HG03280 (cell line): ENCODE results near the gene CSPG4.
A peak's percentile ranks its signal among the peaks of the same experiment; 100 is the strongest.
"Not testable (repeated sequence)": the region's sequence is repeated elsewhere in the genome, so short reads cannot be mapped to it uniquely, and the experiment has no call there.

Source experiments
- ATAC-seq: cut with Tn5 transposase; IDR thresholded peaks from one replicate; pipeline ENCODE4 v1.9.1; 2021; ENCODE audit warnings: mild to moderate bottlenecking, moderate library complexity; ENCODE audit not compliant: unreplicated experiment

Gene CSPG4

DNA sequence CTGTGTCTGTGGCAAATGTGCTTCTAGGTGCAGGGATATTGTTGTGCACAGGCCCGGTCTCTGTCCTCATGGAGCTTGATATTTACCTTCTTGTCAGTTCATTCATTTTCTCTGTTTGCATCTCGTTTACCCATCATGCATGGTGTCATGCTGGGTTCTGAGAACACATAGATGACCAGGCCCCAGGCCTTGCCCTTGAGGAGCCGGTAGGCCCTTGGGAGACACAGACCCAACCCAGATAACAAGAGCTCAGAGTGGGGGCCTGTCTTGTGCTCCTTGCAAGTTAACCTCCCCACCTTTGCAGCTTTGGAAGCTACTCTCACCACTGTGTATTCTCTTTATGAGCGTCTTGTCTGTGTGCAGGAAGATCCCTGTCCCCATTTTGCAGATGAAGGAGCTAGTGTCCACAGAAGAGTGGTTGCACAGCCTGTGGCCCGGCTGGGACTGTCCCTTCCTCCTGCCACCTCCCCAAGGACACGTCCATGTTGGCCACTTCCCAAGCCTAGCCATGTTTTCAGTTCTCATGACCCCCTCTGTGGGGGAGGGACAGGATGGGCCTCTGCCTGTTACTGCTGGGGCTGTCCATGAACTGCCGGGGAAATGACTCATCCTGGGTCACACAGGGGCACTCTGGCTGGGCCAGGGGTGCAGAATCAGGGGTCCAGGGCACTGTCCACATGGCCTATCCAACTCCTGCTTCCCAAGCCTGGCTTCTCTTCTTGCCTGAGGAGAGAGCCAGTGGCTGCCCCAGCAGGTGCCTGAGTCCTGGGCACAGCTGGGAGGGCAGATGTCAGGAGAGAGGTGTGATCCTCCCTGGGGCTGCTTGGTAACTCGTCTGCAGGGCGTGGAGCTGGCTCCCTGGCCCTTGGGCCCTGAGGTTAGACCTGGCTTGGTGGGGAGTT is 61.5 kb downstream of the CSPG4 start:
- ATAC-seq, result no peak

DNA sequence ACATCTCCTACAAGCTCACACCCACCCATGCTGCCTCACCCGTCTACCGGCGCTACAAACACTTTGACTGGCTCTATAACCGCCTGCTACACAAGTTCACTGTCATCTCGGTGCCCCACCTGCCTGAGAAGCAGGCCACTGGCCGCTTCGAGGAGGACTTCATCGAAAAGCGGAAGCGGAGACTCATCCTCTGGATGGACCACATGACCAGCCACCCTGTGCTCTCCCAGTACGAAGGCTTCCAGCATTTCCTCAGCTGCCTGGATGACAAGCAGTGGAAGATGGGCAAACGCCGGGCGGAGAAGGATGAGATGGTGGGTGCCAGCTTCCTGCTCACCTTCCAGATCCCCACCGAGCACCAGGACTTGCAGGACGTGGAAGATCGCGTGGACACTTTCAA is 62.8 kb downstream of the CSPG4 start:
- ATAC-seq, result no peak

GRCh38 chr15:75649045-75649761 is 63.4 kb downstream of the CSPG4 start:
- no peak for ATAC-seq

- no peak for ATAC-seq
Measured at GRCh38 chr15:75648156-75649000, 64.3 kb downstream of the CSPG4 start.

GRCh38 chr15:75647370-75648155 is 65.1 kb downstream of the CSPG4 start, which contains the start of gene SNX33:
Gene SNX33 (plus strand): TSS chr15:75647912. CDS start chr15:75649103, 1,191 bp downstream.
- no peak for ATAC-seq

DNA sequence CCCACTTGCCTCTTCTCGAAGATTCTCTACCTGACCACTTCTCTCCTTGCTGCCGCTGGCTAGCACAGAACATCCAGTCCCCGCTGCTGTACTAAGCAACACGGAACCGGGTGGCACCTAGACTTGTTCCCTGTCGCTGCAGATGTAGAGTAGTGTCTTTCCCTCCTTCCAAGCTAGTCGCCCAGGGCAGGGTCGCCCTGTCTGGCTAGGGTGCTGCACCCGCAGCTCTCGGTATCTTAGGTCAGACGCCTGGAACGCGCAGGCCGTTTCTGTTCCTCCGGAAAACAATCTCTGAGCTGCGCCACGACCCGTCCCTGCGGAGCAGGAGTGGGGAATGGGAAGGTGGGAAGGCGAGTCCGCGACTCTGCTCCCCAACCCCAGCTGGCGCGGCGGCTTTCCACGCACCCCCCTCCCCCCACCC is 65.7 kb downstream of the CSPG4 start:
- ATAC-seq, result no peak

GRCh38 chr15:75646112-75646943 is 66.3 kb downstream of the CSPG4 start:
- no peak for ATAC-seq

- no peak for ATAC-seq
Measured at GRCh38 chr15:75644376-75644775, 68.3 kb downstream of the CSPG4 start.

DNA sequence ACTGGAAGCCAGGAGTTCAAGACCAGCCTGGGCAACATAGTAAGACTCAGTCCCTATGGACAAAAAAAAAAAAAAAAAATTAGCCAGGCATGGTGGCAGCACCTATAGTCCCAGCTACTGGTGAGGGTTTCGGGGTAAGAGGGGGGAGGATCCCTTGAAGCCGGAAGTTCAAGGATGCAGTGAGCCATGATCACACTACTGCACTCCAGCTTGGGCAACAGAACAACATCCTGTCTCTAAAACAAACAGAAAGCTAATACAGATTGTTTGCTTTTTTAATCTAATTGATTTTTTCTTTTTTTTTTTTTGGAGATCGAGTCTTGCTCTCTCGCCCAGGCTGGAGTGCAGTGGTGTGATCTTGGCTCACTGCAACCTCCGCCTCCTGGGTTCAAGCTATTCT is 71.0 kb downstream of the CSPG4 start:
- ATAC-seq, result no peak

DNA sequence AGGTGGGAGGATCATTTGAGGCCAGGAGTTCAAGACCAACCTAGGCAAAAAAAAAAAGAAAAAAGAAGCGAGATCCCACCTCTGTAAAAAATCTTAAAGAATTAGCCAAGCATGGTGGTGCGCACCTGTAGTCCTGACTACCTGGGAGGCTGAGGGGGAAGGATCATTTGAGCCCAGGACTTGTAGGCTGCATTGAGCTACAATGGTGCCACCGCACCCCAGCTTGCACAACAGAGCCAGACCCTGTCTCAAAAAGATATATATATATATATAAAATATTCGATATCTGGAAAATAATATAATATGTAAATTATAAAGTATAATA is 71.5 kb downstream of the CSPG4 start:
- ATAC-seq, result no peak

DNA sequence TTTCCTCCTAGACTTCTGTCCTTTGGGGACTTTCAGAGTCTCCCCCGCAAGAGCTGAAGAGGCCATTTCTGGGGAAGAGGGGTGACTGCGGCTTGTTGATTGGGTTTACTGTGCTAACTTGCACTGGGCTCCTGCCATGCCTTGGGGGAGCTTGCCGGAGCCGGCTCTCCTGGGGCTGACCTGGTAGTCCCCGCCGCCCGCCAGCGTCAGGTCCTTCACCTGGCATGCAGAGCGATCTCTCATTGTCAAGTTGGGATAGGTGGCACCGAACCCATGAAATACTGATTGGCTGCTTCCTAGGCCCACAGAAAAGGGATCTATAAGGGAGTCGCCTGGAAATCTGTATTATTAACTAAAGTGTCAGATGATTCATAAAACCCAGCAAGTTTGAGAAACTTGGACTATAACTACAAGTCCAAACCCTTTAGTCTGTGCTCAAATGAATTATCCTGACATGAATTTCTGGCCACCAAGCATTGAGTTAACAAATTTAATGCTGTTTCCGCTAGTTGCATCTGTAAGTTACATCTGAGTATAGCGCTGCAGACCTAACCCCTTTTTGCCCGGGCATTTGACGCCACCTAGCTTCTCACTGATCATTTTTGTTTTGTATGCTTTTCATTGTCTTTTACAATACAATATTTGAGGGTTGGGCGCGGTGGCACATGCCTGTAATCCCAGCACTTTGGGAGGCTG is 72.0 kb downstream of the CSPG4 start:
- peak; percentile 23 for ATAC-seq

- ATAC-seq, result peak; percentile 95
Measured at GRCh38 chr15:75639709-75640482, 72.8 kb downstream of the CSPG4 start, which contains the start of gene IMP3. Gene IMP3 (minus strand): TSS chr15:75640224. CDS start chr15:75640168, 56 bp downstream.

GRCh38 chr15:75639191-75639708 is 73.4 kb downstream of the CSPG4 start:
- ATAC-seq, result no peak

- no peak for ATAC-seq
Measured at GRCh38 chr15:75637245-75638009, 75.2 kb downstream of the CSPG4 start.

DNA sequence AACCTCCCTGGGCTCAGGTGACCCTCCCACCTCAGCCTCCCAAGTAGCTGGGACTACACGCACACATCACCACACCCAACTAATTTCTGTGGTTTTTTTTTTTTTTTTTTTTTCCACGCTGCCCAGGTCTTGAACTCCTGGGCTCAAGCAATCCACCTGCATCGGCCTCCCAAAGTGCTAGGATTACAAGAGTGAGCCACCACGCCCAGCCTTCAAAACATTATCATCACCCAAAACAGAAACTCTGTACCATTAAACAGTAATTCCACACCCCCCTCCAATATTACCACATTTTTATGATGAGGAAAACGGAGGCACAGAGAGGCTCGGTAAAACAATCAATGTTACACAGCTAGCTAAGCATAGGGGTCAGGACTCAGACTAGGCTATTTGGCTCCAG is 76.6 kb downstream of the CSPG4 start:
- ATAC-seq, result no peak

DNA sequence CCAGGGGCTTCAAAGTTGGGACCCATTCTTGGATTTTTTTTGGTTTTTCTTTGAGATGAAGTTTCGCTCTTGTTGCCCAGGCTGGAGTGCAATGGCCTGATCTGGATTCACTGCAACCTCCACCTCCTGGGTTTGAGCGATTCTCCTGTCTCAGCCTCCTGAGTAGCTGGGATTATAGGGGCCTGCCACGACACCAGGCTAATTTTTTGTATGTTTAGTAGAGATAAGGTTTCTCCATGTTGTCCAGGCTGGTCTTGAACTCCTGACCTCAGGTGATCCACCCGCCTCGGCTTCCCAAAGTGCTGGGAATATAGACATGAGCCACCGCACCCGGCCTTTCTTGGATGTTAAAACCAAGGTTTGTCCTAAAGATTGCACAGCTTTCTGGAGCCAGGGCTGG is 78.7 kb downstream of the CSPG4 start:
- ATAC-seq, result not testable (repeated sequence)

- ATAC-seq, result no peak
Measured at GRCh38 chr15:75631935-75632334, 80.7 kb downstream of the CSPG4 start.
